Mesendoderm (in vitro differentiated cells): ENCODE measurements around the gene KRTAP4-6.
"Not testable (repeated sequence)": the region's sequence is repeated elsewhere in the genome, so short reads cannot be mapped to it uniquely, and the experiment has no call there.

ENCODE experiments used
- DNase-seq: peaks from one replicate; pipeline ENCODE4 v3.0.0; 2013
- H2AK5ac ChIP-seq: 2 replicates; pipeline ENCODE4 v1.6.1; 2013; ENCODE audit warnings: low read length, inconsistent platforms
- H2BK120ac ChIP-seq: 2 replicates; pipeline ENCODE4 v1.6.1; 2013; ENCODE audit warnings: low read depth, mild to moderate bottlenecking, low read length, moderate library complexity, mixed read lengths
- H2BK15ac ChIP-seq: replicated peaks from 2 replicates; pipeline ENCODE4 v1.6.1; 2013; ENCODE audit warnings: low read depth, mild to moderate bottlenecking, moderate library complexity
- H2BK5ac ChIP-seq: 2 replicates; pipeline ENCODE4 v1.6.1; 2013; ENCODE audit warnings: low read length, inconsistent platforms
- H3K18ac ChIP-seq: 2 replicates; pipeline ENCODE4 v1.6.1; 2013; ENCODE audit warnings: mild to moderate bottlenecking, low read length, mixed read lengths
- H3K23ac ChIP-seq: one replicate; pipeline ENCODE4 v1.6.1; 2013; ENCODE audit warnings: low read length
- H3K27ac ChIP-seq: 2 replicates; pipeline ENCODE4 v1.5.1; 2013; ENCODE audit warnings: low read depth, mild to moderate bottlenecking, inconsistent platforms, low read length, moderate library complexity
- H3K27me3 ChIP-seq: 2 replicates; pipeline ENCODE4 v1.6.1; 2013; ENCODE audit warnings: low read length, control low read depth, mild to moderate bottlenecking, inconsistent platforms; ENCODE audit not compliant: insufficient read depth, poor library complexity
- H3K36me3 ChIP-seq: 2 replicates; pipeline ENCODE4 v1.6.1; 2013; ENCODE audit warnings: low read length, inconsistent platforms; ENCODE audit not compliant: control insufficient read depth, insufficient read depth
- H3K4ac ChIP-seq: one replicate; pipeline ENCODE4 v1.6.1; 2013; ENCODE audit warnings: low read depth, mild to moderate bottlenecking, low read length, moderate library complexity
- H3K4me1 ChIP-seq: 2 replicates; pipeline ENCODE4 v1.6.1; 2013; ENCODE audit warnings: low read depth, low read length, inconsistent platforms; ENCODE audit not compliant: control insufficient read depth
- H3K4me2 ChIP-seq: 2 replicates; pipeline ENCODE4 v1.6.1; 2013; ENCODE audit warnings: low read length
- H3K4me3 ChIP-seq: 2 replicates; pipeline ENCODE4 v1.5.1; 2013; ENCODE audit warnings: mild to moderate bottlenecking, low read length
- H3K56ac ChIP-seq: one replicate; pipeline ENCODE4 v1.6.1; 2013; ENCODE audit warnings: low read length
- H3K79me1 ChIP-seq: 2 replicates; pipeline ENCODE4 v1.6.1; 2013; ENCODE audit warnings: low read length, inconsistent platforms
- H3K79me2 ChIP-seq: 2 replicates; pipeline ENCODE4 v1.6.1; 2013; ENCODE audit warnings: mild to moderate bottlenecking, low read length; ENCODE audit not compliant: control insufficient read depth, insufficient read depth
- H3K9ac ChIP-seq: 2 replicates; pipeline ENCODE4 v1.6.1; 2013; ENCODE audit warnings: low read length, inconsistent platforms
- H4K5ac ChIP-seq: one replicate; pipeline ENCODE4 v1.6.1; 2013; ENCODE audit warnings: low read length
- H4K8ac ChIP-seq: one replicate; pipeline ENCODE4 v1.6.1; 2013; ENCODE audit warnings: low read depth, mild to moderate bottlenecking, control low read depth, low read length, moderate library complexity
- WGBS: extraction: QIAGEN DNeasy Blood & Tissue Kit; methylation state at CpG from one replicate; pipeline ENCODE4 v1.1.7; 2013; ENCODE audit warnings: low lambda C conversion rate, missing lambda C conversion rate; ENCODE audit not compliant: insufficient coverage; ENCODE audit errors: extremely low coverage; 5-methylcytosine and 5-hydroxymethylcytosine counted together

Gene KRTAP4-6

GRCh38 chr17:41119696-41120690 lies 20.4 kb downstream of the KRTAP4-6 start:
- H4K8ac ChIP-seq, H3K36me3 ChIP-seq, H2BK15ac ChIP-seq, DNase-seq, H3K27me3 ChIP-seq, H3K4me1 ChIP-seq, H3K18ac ChIP-seq, H3K4me2 ChIP-seq, H3K79me2 ChIP-seq, H3K79me1 ChIP-seq, H3K4me3 ChIP-seq, H2BK5ac ChIP-seq, H3K4ac ChIP-seq, H3K23ac ChIP-seq, H2AK5ac ChIP-seq, H2BK120ac ChIP-seq, H3K56ac ChIP-seq, H3K9ac ChIP-seq, H3K27ac ChIP-seq, H4K5ac ChIP-seq: not testable (repeated sequence)
- WGBS = no CpG with 5 or more reads among the region's 11 CpGs

GRCh38 chr17:41118721-41119120 lies 21.6 kb downstream of the KRTAP4-6 start:
- no peak overlapping the region for H3K4me3 ChIP-seq
- no peak overlapping the region for H2BK5ac ChIP-seq
- H3K18ac ChIP-seq = no peak overlapping the region
- no peak overlapping the region for H4K8ac ChIP-seq
- H3K79me1 ChIP-seq = no peaks in the 10 kb centered on the region
- no peaks in the 10 kb centered on the region for H3K27me3 ChIP-seq
- no peak overlapping the region for H2AK5ac ChIP-seq
- H3K4ac ChIP-seq = no peak overlapping the region
- H3K79me2 ChIP-seq = no peaks in the 10 kb centered on the region
- H3K27ac ChIP-seq = no peak overlapping the region
- no peak overlapping the region for H3K4me2 ChIP-seq
- H3K36me3 ChIP-seq = no peaks in the 10 kb centered on the region
- no peak for DNase-seq
- no peaks in the 10 kb centered on the region for H3K4me1 ChIP-seq
- no peak overlapping the region for H4K5ac ChIP-seq
- H3K9ac ChIP-seq = no peak overlapping the region
- H3K23ac ChIP-seq = no peak overlapping the region
- no peak overlapping the region for H3K56ac ChIP-seq
- no peak overlapping the region for H2BK120ac ChIP-seq
- no peak overlapping the region for H2BK15ac ChIP-seq
- no CpG with 5 or more reads among the region's 4 CpGs for WGBS

DNA sequence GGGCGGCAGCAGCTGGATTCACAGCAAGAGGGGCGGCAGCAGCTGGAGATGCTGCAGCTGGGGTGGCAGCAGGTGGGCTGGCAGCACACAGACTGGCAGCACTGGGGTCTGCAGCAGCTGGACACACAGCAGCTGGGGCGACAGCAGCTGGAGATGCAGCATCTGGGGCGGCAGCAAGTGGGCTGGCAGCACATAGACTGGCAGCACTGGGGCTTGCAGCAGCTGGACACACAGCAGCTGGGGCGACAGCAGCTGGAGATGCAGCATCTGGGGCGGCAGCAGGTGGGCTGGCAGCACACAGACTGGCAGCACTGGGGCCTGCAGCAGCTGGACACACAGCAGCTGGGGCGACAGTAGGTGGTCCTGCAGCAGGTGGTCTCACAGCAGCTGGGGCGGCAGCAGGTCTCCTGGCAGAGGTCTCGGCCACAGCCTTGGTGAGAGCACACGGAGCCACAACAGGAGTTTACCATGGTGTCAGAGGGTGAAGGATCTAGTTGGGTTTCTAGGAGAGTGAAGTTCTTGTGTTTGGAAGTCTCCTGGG lies 22.4 kb downstream of the KRTAP4-6 start, which contains the start of gene KRTAP4-11:
TSS of gene KRTAP4-11 (minus strand) at position 528 of the 541 bp plus-strand sequence. CDS start at position 470, 58 bp downstream.
- DNase-seq, H2BK120ac ChIP-seq, H2BK15ac ChIP-seq, H2BK5ac ChIP-seq, H3K79me1 ChIP-seq, H4K8ac ChIP-seq, H3K4ac ChIP-seq, H3K4me2 ChIP-seq, H3K23ac ChIP-seq, H3K27me3 ChIP-seq, H4K5ac ChIP-seq, H3K27ac ChIP-seq, H3K4me3 ChIP-seq, H3K4me1 ChIP-seq, H3K56ac ChIP-seq, H3K18ac ChIP-seq, H3K79me2 ChIP-seq, H2AK5ac ChIP-seq, H3K36me3 ChIP-seq, H3K9ac ChIP-seq: not testable (repeated sequence)
- no CpG with 5 or more reads among the region's 10 CpGs for WGBS

DNA sequence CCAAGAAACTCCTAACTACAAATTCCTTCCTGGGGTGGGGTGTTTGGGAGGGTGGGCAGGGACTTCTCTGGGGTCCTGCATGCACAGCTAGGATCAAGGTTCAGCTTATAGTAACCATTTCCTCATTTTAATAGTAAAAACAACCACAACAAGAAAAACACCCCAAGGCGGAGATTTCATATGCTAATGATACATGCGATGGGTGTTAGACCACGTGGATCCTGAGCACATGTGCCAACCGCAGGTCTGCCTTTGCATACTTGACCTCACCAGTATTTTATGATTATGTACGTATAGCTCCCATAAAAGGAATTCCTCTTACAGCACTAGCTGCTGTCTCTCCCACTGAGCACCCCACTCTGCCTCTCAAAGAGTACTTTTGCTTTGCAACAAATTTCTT lies 24.0 kb downstream of the KRTAP4-6 start:
- WGBS = no CpG with 5 or more reads among the region's 5 CpGs
- Histone ChIP-seq H3K27me3 (no peaks in the 10 kb centered on the region), H3K4me2 (no peak overlapping the region), H3K79me2 (no peaks in the 10 kb centered on the region), H3K4me1 (no peaks in the 10 kb centered on the region), H3K23ac (no peak overlapping the region), H3K36me3 (no peaks in the 10 kb centered on the region), H3K4me3 (no peak overlapping the region), H3K56ac (no peak overlapping the region), H4K8ac (no peak overlapping the region), H2BK15ac (no peak overlapping the region), H3K79me1 (no peaks in the 10 kb centered on the region), H3K18ac (no peak overlapping the region), H2BK120ac (no peak overlapping the region), H3K9ac (no peak overlapping the region), H2BK5ac (no peak overlapping the region), H3K4ac (no peak overlapping the region), H4K5ac (no peak overlapping the region), H3K27ac (no peak overlapping the region), H2AK5ac (no peak overlapping the region)
- no peak for DNase-seq

- Histone ChIP-seq H3K27ac (no peak overlapping the region), H3K4ac (no peak overlapping the region), H3K56ac (no peak overlapping the region), H3K4me2 (no peak overlapping the region), H2AK5ac (no peak overlapping the region), H3K27me3 (no peaks in the 10 kb centered on the region), H3K4me3 (no peak overlapping the region), H3K23ac (no peak overlapping the region), H2BK120ac (no peak overlapping the region), H2BK15ac (no peak overlapping the region), H3K9ac (no peak overlapping the region), H4K5ac (no peak overlapping the region), H3K18ac (no peak overlapping the region), H3K79me1 (no peaks in the 10 kb centered on the region), H3K79me2 (no peaks in the 10 kb centered on the region), H3K4me1 (no peaks in the 10 kb centered on the region), H3K36me3 (no peaks in the 10 kb centered on the region), H2BK5ac (no peak overlapping the region), H4K8ac (no peak overlapping the region)
- WGBS = no CpG with 5 or more reads among the region's 2 CpGs
- DNase-seq = peak; percentile 4
These were observed 29.0 kb downstream of the KRTAP4-6 start for GRCh38 chr17:41111151-41111885.
